Fibroblast of mammary gland (primary cell): ENCODE measurements around the gene TRPM3.

Experiments
- DNase-seq: peaks from one replicate; pipeline ENCODE4 v3.0.0-alpha.2; 2010; ENCODE audit warnings: low read depth
- H3K4me3 ChIP-seq: 2 replicates; pipeline ENCODE4 v1.5.1; 2011; ENCODE audit warnings: low read depth, mild to moderate bottlenecking, low read length, moderate library complexity; ENCODE audit not compliant: control insufficient read depth
- TF ChIP-seq, protein P1 (sequence below): conservative IDR thresholded peaks from 2 replicates; pipeline ENCODE4 v1.5.1; 2011; ENCODE audit warnings: low read depth, low read length, inconsistent platforms; ENCODE audit not compliant: control insufficient read depth, insufficient read depth

TRPM3 gene

DNA sequence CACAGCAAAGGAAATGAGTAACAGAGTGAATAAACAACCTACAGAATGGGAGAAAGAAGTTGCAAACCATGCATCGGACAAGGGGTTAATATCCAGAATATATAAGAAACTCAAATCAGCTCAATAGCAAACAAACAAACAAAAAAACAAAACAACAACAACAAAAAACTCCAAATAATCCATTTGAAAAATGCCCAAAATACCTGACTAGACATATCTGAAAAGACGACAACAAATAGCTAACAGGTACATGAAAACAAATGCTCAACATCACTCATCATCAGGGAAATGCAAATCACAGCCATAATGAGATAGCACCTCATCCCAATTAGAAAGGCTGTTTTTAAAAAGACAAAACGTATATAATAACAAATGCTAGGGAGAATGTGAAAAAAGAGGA is 111.2 kb downstream of the TRPM3 start:
- DNase-seq: no peak
- TF ChIP-seq, protein P1, sequence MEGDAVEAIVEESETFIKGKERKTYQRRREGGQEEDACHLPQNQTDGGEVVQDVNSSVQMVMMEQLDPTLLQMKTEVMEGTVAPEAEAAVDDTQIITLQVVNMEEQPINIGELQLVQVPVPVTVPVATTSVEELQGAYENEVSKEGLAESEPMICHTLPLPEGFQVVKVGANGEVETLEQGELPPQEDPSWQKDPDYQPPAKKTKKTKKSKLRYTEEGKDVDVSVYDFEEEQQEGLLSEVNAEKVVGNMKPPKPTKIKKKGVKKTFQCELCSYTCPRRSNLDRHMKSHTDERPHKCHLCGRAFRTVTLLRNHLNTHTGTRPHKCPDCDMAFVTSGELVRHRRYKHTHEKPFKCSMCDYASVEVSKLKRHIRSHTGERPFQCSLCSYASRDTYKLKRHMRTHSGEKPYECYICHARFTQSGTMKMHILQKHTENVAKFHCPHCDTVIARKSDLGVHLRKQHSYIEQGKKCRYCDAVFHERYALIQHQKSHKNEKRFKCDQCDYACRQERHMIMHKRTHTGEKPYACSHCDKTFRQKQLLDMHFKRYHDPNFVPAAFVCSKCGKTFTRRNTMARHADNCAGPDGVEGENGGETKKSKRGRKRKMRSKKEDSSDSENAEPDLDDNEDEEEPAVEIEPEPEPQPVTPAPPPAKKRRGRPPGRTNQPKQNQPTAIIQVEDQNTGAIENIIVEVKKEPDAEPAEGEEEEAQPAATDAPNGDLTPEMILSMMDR: no peak

DNA sequence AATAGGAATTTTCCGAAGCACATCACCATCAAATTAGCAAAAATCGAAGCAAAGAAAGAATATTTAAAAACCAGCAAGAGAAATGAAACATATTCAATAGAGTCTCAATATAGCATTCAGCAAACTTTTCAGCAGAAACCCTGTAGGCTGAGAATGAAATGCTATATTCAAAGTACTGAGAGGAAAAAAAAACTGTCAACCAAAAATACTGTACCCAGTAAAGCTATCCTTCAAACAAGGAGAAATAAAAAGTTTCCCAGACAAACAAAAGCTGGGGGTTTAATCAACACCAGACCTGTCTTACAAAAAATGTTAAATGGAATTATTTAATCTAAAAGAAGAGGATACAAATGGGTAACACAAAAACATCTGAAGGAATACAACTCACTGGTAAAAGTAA is 116.0 kb downstream of the TRPM3 start:
- TF ChIP-seq, protein P1: no peak
- no peak for DNase-seq

More for the DNA sequence above, 111.2 kb downstream of the TRPM3 start:
- H3K4me3 ChIP-seq: no peak overlapping the region

DNA sequence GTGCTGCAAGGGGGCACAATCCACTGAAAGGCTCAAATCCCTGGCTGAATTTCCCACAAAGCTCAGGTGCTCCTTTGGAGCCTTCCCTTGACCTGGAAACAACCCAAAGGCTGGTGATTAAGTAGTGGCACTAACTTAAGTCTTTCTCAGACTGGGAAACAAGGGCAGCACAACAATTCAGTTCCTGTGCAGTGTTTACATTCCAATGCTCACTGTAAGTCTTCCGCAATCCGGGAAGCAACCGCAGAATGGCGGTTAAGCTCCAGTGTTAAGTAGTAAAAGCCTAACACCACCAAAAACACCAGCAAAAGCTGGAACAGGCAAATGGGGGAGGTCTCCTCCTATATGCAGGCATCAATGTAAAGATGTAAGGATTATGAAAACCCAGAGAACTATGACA is 117.2 kb downstream of the TRPM3 start:
- no peak for DNase-seq
- TF ChIP-seq, protein P1: no peak
- H3K4me3 ChIP-seq: no peak overlapping the region

More for the DNA sequence above, 116.0 kb downstream of the TRPM3 start:
- no peak overlapping the region for H3K4me3 ChIP-seq

DNA sequence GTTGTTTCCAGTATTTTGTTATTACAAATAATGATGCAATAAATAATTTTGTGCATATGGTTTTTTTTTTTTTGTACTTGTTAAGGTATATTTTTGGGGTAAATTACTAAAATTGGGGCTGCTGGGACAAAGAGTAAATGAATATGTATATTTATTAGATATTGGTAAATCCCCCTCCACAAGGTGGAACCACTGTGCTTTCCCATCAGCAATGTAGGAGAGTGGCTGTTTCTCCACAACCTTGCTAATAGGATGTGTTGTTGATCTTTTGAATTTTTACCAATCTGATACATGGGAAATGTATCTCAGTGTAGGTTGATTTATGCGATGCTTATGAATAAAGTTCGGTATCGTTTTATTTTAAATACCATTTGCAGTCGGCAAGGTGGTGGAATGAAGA is 118.1 kb downstream of the TRPM3 start:
- TF ChIP-seq, protein P1: no peak
- H3K4me3 ChIP-seq: no peak overlapping the region
- DNase-seq: no peak

DNA sequence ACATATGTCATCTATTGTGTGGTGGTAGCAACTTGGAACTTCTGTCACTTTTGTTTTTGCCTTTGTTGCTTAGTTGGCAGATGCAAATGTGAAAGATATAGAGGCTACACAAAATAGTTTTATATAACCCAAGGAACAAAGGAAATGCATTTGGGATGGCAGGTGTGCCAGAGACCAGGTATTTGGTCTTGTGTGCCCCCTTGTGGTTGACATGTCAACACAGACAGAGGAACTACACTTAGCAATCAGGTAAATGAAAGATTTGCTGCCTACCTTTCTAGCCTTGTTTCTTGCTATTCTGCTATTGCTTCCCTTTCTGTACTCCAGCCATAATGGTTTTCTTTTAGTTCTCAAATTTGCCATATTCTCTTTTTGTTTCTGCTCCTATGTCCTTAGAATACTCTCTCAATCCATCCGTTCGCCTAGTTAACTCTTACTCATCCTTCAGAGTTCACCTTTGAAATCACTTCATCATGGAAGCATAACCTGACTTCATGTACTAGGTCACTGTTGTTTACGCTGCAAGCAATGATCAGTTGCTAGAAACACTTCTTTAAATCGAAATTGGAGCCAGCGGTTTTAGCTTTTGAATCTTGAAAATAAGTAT is 119.5 kb downstream of the TRPM3 start:
- TF ChIP-seq, protein P1: peak; percentile 64
- no peak overlapping the region for H3K4me3 ChIP-seq
- DNase-seq: peak; percentile 45

DNA sequence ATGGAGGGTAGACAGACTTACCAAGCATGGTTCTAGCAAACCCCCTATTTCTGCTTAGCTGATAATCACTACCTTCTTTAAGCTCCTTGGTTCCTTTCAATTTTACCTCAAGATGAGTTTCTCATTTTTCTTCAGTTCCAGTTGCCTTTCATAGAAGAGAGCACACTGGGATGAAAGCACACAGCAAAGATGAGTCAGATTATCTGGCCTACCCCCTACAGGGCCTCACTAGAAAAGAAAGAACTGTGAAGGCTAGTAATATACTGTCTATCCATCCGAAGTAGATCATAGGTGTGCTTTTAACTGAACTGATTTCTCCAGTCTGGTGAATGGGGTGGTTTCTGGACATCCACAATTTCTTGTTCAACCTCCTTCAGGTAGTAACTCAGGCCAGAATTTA is 122.5 kb downstream of the TRPM3 start:
- TF ChIP-seq, protein P1: no peak
- H3K4me3 ChIP-seq: no peak overlapping the region
- peak; percentile 44 for DNase-seq

DNA sequence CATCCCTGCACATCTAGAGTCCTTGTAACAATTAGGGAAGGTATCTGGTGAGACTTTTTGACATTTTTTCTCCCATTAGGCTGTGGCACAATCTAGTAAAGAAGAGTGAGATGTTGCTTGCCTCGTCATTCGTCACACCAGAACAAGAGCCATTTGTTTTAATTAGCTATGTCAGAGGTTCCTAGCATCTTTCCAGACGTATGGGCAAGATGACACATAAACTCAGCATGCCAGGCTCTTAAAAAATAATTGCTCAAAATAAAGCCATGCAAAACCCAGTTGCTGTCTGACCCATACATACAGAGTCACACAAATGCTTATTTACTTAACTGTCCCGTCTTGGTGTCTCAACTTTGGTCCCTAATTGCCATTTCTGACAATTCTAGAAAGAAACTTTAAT is 125.9 kb downstream of the TRPM3 start:
- no peak for DNase-seq
- no peak overlapping the region for H3K4me3 ChIP-seq
- TF ChIP-seq, protein P1: no peak
